Upper lobe of left lung (tissue), 4 donors: Measurements from ENCODE around the gene SHANK3.

Experiments
- EP300 ChIP-seq, 4 donors: sonication (generic); formaldehyde crosslinking; IDR thresholded peaks; one replicate each; pipeline ENCODE4 v1.5.1; 2017; ENCODE audit warnings: antibody characterized with exemption in 4 of 4, control low read depth in 2 of 4
- POLR2A ChIP-seq, 4 donors: fragments of 450-650 bp; IDR thresholded peaks; one replicate each; pipeline ENCODE4 v1.5.1; 2016 to 2017; ENCODE audit warnings: antibody characterized with exemption in 4 of 4, mild to moderate bottlenecking in 2 of 4
- POLR2AphosphoS5 ChIP-seq, 2 donors: sonication (generic); formaldehyde crosslinking; IDR thresholded peaks; one replicate each; pipeline ENCODE4 v1.5.1; 2017; ENCODE audit warnings: antibody characterized with exemption in 2 of 2
- TF ChIP-seq, protein P1 (sequence below), 6 experiments: fragments of 450-650 bp in 4 of 6; fragments of 200-600 bp in 2 of 6; sonication (generic) in 2 of 6; IDR thresholded peaks; one replicate each; pipeline ENCODE4 v1.5.1; 2016 to 2019; ENCODE audit warnings: antibody characterized with exemption in 6 of 6

DNA sequence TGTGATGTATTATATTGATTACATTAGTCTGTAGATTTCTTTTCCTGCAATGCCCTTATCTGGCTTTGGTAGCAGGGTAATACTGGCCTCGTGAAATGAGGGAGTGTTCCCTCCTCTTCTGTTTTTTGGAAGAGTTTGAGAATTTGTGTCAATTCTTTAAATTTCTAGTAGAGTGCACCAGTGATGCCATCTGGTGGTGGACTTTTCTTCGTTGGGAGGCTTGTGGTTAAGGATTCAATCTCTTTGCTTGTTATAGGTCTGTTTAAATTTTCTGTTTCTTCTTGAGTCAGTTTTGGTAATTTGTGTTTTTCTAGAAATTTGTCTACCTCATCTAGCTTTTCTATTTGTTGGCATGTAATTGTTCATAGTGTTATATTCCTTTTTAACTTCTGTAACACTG is 18.9 kb downstream of the SHANK3 start:
- TF ChIP-seq, protein P1, sequence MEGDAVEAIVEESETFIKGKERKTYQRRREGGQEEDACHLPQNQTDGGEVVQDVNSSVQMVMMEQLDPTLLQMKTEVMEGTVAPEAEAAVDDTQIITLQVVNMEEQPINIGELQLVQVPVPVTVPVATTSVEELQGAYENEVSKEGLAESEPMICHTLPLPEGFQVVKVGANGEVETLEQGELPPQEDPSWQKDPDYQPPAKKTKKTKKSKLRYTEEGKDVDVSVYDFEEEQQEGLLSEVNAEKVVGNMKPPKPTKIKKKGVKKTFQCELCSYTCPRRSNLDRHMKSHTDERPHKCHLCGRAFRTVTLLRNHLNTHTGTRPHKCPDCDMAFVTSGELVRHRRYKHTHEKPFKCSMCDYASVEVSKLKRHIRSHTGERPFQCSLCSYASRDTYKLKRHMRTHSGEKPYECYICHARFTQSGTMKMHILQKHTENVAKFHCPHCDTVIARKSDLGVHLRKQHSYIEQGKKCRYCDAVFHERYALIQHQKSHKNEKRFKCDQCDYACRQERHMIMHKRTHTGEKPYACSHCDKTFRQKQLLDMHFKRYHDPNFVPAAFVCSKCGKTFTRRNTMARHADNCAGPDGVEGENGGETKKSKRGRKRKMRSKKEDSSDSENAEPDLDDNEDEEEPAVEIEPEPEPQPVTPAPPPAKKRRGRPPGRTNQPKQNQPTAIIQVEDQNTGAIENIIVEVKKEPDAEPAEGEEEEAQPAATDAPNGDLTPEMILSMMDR (IDR thresholded peaks at IDR 0.05), result peak in 5 of 6 experiments; percentile 15 to 37 (median 26)
- TF ChIP-seq EP300 (IDR thresholded peaks at IDR 0.05) (no peak), POLR2AphosphoS5 (IDR thresholded peaks at IDR 0.05) (no peak), POLR2A (IDR thresholded peaks at IDR 0.05) (no peak)
